Measurements from ENCODE around the gene WNT4. TPM values are rescaled to one million over a fixed set of nuclear protein-coding genes. Genes with fewer than 3 reads are reported as not detected.

The WNT4 gene
- total RNA-seq, 1 donor from 2014 or later: 0.10 TPM

DNA sequence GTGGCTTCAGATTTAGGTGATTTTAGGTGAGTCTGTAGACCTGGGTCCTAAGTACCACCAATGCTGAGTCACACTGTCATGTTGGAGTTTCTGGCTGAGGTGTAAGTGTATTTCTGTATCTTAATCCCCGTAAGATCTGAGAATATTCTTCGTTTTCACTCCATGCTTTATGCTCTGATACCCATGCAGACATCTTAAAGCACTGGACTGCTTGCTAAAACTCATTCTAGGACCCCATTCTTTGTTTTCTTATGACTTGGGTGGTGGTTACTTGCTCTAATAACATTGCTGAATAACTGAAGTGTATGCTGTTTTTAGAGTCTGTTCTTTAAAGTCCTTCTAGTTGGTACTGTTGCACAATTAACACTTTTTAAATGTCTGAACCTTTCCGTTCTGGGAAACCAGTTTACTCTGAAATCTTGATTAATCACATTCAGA is 53.7 kb downstream of the WNT4 start:
- DNase-seq (ENCODE audit: low spot score): no peak

DNA sequence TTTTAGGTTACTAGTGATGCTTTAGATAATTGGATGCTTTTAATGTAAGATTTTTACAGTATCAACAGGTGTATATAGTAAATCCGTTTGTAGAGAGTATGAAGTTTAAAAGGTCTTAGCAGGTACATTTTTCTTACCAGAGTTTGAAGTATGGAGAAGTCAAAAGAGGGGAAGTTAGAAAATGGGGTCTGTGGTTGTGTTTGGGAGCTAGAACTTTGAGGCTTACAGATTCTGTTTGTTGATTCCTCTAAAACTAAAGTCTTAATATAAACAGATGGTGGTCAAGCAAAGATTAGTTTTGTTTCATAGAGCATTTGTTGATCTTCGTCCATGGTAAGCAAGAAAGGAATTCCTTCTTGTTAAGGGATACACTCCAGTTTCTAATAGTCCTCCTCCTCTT is 54.6 kb downstream of the WNT4 start:
- no peak for DNase-seq (ENCODE audit: low spot score)

DNA sequence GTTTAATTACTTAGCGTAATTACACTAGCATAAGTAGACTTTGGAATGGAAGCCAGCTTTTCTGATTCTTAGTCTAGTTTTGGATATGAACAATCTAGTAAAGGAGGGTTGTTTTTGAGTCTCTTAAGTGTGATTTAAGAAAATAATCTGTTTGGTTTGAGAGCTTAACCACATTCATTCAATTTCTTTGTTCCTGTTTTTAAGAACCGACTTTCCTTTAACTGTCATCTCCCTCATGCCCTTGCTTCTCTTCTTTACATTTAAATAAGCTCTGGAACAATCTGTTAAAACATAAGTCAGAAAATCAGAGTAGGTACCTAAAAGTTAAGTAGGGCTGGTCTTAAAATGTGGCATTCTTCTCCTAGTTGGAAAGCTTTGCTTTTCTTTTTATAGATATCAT is 62.7 kb downstream of the WNT4 start:
- DNase-seq (ENCODE audit: low spot score): no peak

DNA sequence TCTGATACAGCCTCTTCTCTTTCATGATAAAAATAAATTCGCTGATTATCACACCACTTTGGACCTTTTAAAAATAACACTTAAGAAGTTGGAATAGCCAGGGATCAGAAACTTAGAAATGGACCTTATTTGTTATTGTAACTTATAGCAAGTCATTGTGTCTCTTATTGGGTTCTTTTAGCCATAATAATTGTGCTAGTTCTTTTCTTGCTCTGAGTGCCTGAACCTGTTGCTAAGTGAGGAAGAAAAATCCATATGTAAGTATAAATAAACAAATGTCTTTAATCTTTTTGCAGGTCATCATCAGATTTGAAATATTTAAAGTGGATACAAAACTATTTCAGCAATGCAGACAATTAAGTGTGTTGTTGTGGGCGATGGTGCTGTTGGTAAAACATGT is 64.8 kb downstream of the WNT4 start:
- DNase-seq (ENCODE audit: low spot score): no peak

DNA sequence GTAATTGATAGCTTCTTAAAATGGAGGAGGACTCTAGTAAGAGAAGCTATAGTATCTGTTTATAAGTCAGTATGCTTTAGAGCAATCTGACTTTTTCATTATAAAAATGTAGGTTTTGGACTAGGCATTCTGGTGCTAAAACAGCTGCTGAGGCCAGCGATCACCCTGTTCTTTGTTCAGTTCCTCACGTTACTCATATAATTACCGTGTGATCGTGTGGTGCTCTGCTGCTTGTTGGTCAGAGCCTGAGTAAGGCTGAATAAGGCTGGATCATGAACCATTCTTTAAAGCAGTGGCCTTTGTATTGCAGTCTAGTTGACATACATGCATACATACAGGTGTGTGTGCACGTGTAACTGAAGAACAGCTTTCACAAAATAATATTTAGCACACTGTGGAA is 65.2 kb downstream of the WNT4 start:
- DNase-seq (ENCODE audit: low spot score): no peak

DNA sequence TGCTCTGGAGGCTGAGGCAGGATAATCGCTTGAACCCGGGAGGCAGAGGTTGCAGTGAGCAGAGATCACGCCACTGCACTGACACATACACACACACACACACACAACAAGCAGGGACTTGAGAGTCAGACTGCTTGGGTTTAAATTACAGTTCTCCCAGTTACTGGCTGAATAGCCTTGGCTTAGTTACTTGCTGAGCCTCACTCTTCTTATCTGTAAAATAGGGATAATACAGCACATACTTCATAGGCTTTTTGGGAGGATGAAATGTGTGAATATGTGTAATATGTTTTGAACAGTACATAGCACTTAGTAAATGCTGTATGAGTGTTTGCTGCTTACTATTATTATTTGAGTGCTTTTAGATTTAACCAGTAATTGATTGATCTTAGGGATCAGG is 66.6 kb downstream of the WNT4 start:
- DNase-seq (ENCODE audit: low spot score): no peak

DNA sequence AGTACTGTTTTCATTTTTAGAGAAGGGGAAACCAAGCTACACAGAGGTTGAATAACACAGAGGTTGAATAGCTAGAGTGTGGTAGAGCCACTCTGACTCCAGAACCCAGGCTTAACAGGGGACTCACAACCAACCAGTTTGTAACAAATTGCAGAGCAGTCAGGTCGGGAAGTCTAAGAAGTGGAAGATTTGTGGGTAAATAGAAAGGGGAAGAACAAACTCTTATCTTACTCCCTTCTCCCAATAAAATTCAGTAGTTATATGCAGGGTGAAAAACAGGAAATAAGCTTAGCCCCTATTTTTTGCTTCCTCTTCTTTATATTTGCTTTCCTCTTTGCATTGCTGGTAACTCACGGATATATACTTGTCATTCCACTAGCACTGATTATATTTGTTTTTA is 67.2 kb downstream of the WNT4 start:
- DNase-seq (ENCODE audit: low spot score): no peak

DNA sequence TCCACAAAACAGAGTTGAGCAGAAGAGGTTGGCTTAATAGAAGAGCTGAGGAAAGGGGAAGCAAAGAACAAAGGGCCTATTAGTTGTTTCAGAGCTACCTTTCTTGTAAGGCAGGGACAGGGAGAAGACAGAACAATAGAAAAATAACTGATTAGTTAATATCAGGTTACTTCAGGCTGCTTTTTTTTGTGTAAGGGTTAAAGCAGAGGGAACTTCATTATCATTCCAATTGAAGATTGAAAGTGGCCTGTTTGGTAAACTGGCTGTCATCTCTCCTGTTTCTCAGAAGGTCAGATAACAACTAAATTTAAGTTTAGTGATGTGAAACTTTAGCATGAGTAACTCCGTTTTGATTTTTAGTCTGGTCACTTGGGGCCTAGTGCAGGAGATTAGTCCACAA is 68.1 kb downstream of the WNT4 start:
- no peak for DNase-seq (ENCODE audit: low spot score)

DNA sequence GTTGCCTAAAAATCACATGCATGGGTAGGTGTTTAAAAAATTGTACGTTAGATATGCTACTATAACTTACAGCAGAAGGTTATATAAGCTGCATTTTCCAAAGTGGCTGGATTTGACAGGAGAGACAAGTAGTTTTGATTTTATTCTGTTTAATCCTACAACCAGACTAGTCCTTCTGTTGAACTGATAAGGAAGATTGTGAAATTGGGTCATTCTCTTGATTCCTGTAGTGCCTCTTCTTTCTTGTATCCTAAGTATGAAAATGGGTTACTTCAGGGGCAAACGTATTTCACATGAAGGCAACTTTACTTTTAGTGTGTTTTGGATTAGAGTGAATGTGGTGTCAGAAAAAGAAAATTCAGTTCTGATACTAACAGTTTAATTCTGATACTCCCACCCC is 71.4 kb downstream of the WNT4 start:
- no peak for DNase-seq (ENCODE audit: low spot score)

Other genes with a start within 250 kb of the WNT4 start
- gene HSPG2, start 205.8 kb downstream of the WNT4 start, total RNA-seq: 543 TPM
- gene CELA3B, start 166.1 kb downstream of the WNT4 start, total RNA-seq: 0.90 TPM
- 4.1 TPM for gene CELA3A, start 141.4 kb downstream of the WNT4 start, total RNA-seq
- 270 TPM for gene CDC42, start 90.4 kb downstream of the WNT4 start, total RNA-seq